ENCODE data around the gene PWWP2B.

Gene PWWP2B

DNA sequence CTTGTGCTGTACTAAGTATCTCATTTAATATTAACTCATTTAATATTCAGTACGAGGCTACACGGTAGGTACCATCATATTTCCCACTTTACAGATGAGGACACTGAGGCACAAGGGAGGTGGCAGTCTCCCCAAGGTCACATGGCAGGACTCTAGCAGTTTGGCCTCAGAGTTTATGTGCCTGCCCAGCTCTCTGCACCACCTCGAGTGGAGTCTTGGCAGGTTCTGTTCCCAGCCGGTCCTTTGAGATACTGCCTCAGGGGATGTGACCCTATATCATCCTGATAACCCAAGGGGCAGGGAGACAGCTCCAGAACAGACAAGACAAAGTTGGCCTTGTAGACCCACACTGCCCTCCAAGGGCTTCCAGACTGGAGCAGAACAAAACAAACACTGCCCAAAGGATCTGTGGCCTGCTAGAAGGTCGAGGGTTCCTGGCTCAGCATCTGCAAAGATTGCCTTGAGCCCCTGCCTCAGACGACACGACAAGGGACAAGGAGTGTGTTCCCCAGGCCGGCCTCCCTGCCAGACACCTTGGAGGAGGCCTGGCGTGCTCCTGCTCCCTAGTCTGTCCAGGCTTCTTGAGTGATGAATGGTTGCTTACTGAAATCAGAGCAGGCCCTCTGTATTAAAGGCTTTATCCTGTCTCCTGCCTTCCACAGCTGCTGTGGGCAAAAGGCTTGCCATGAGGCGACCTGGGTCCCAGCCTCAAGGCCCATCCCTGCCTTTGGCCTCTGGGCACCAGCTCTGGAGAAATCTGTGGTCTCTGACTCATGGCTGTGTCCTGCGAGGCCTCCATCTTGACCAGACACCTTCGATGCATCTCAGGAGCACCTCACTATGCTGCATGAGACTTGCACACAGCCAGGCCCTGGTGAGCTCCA is 3.9 kb upstream of the PWWP2B start:
- TF ChIP-seq, protein P1, sequence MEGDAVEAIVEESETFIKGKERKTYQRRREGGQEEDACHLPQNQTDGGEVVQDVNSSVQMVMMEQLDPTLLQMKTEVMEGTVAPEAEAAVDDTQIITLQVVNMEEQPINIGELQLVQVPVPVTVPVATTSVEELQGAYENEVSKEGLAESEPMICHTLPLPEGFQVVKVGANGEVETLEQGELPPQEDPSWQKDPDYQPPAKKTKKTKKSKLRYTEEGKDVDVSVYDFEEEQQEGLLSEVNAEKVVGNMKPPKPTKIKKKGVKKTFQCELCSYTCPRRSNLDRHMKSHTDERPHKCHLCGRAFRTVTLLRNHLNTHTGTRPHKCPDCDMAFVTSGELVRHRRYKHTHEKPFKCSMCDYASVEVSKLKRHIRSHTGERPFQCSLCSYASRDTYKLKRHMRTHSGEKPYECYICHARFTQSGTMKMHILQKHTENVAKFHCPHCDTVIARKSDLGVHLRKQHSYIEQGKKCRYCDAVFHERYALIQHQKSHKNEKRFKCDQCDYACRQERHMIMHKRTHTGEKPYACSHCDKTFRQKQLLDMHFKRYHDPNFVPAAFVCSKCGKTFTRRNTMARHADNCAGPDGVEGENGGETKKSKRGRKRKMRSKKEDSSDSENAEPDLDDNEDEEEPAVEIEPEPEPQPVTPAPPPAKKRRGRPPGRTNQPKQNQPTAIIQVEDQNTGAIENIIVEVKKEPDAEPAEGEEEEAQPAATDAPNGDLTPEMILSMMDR (conservative IDR thresholded peaks at IDR 0.05; ENCODE audit: control insufficient read depth, insufficient read depth, low read depth, low read length), result no peak
- no peak overlapping the region for H3K4me3 ChIP-seq (ENCODE audit: control insufficient read depth, low read depth, low read length)
- peak; percentile 33 for DNase-seq (ENCODE audit: low read depth)

DNA sequence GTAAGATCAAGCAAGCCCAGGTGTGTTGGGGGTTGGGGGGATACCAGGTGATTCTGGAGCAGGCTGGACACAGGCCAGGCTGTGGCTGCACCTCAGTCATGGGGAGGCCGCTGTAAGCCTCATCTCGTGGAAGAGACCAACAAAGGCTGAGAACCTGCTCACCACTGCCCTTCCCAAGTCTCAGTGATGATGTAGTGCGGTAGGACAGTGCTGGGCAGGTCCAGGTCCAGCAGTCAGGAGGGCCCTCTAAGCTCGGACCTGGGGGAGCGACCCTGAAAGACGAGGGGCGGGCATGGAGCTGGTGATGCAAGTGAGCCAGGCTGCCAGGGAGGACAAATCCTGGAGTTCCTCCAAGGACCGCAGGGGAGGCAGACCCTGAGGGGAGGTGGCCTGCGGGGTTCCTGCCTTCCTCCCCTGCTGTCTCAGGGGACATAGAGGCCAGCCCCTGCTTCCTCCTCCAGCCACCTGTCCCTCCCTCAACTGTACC is 3.3 kb upstream of the PWWP2B start:
- DNase-seq (ENCODE audit: low read depth), result no peak
- TF ChIP-seq, protein P1 (conservative IDR thresholded peaks at IDR 0.05; ENCODE audit: control insufficient read depth, insufficient read depth, low read depth, low read length), result no peak
- H3K4me3 ChIP-seq (ENCODE audit: control insufficient read depth, low read depth, low read length), result no peak overlapping the region

DNA sequence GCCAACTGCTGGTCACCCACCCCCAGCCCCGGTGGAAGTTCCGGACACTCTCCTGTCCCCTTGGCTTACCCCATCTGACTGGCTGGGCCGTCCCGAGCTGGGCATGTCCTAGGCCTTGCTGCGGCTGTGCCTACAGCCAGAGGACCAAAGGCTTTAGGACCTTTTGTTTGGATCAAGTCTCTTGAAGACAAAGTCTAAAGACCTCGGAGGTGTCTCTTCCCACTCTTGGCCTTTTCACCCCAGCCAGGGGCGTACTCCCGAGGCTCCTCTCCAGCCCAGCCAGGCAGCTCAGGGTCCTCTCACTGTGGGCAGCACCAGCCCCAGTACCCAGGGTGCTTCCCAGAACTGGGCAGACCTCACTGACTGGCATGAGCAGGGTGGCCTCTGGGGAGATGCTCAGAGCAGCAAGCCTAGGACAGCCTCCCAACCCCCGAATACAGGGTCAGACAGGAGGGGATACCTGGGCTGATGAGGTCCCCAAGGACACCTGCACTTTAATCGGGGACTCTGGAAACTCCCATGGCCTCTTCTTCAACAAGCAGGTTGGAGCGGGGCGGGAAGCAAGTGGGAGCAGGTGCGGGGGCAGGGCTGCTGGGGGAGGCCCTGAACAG is 2.7 kb upstream of the PWWP2B start:
- no peak for DNase-seq (ENCODE audit: low read depth)
- TF ChIP-seq, protein P1 (conservative IDR thresholded peaks at IDR 0.05; ENCODE audit: control insufficient read depth, insufficient read depth, low read depth, low read length), result no peak
- H3K4me3 ChIP-seq (ENCODE audit: control insufficient read depth, low read depth, low read length), result no peak overlapping the region

DNA sequence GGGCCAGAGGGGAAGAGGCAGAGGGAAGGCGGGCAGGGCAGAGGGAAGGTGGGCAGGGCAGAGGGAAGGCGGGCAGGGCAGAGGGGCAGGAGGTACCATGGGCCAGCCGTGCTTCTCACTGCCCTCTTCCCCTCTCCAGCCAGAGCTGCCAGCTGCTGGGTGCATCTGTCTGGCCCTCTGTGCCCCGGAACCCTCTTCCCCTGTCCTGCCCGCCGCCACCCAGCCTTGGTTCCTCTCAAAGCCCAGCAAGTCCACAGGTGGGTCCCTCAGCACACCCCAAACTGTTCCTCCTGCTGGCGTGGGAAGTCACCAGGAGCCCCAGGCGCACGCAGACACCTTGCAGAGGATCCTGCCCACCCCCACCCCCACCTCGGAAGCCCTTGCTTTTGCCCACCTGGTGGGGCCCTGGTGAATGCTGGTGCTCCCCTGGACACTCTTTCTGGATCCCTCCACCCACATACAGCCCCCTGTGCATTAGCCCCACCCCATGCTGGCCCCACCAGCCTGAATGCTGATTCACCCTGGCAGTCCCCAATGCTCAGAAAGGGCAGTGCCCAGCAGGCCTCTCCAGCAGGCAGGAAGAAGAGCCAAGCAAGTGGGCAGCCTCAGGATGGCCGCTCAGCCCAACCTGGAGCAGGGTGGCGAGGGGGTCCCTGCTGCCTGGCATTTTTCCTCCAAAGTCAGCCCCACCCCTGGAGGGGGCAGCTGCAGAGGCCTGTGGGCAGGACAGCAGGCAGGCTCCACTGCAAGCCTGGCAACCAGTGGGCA is 1.9 kb upstream of the PWWP2B start:
- no peak overlapping the region for H3K4me3 ChIP-seq (ENCODE audit: control insufficient read depth, low read depth, low read length)
- TF ChIP-seq, protein P1 (conservative IDR thresholded peaks at IDR 0.05; ENCODE audit: control insufficient read depth, insufficient read depth, low read depth, low read length), result no peak
- no peak for DNase-seq (ENCODE audit: low read depth)

DNA sequence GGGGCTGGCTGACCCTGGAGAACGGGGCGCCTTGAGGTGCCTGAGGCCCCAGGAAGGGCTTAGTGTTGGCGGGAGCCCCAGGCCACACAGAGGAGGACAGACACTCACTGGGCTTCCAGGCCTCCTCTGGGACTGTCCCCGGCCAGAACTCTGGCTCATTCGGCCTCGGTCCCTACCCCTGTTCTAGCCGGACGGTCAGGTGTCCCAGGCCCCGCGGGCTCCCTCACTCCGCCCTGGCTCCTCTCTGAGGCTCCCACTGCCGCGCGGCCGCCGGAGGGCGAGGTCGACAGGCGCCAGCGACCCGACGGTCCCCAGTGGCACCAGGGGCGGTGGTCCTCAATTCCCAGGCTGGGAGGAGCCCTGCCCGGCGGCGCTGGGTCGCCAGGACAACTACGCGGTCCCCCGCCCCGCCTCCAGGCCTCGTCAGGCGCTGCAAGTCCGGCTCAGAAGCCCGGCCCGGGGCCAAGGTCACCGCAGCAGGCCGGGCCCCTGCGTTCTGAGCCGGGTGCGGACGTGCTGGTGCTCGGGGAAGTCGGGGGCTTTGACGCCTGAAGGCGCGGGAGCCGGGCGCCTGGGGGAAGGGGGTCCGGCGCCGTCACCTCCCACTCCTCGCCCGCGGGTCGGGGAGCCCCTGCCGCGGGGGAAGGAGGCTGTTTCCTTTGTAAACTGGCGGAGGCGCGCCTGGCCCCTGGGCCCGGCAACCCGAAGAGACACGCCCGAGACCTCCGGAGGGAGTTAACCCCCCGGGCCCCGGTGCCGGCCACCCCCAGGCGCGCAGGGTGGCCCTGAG is 1.1 kb upstream of the PWWP2B start:
- H3K4me3 ChIP-seq (ENCODE audit: control insufficient read depth, low read depth, low read length), result no peak overlapping the region
- DNase-seq (ENCODE audit: low read depth), result peak; percentile 22
- TF ChIP-seq, protein P1 (conservative IDR thresholded peaks at IDR 0.05; ENCODE audit: control insufficient read depth, insufficient read depth, low read depth, low read length), result no peak

Measured in fibroblast of mammary gland (primary cell).